Adrenal gland (tissue), 12 donors: ENCODE measurements around the gene COX4I2. TPM values are rescaled to one million over a fixed set of nuclear protein-coding genes. Genes with fewer than 3 reads are reported as not detected.
"Not testable (repeated sequence)": the region's sequence is repeated elsewhere in the genome, so short reads cannot be mapped to it uniquely, and the experiment has no call there.

Experiments used
- DNase-seq, 7 donors: peaks; one replicate each; pipeline ENCODE4 v3.0.0-alpha.2; 2019 to 2020
- H3K27ac ChIP-seq, 5 donors: fragments of 200-600 bp; sonication (generic) in 4 of 5; 1 replicate in 3 of 5; 2 replicates in 2 of 5; pipeline versions ENCODE4 v1.5.1 to v1.8.0; 2016 to 2020; ENCODE audit warnings: mild to moderate bottlenecking in 1 of 5
- H3K27me3 ChIP-seq: fragments of 200-600 bp; 2 replicates; pipeline ENCODE4 v1.8.0; 2021
- H3K36me3 ChIP-seq, 2 donors: fragments of 200-600 bp; replicated peaks in 1 of 2; 1 replicate in 1 of 2; 2 replicates in 1 of 2; pipeline versions ENCODE4 v1.5.1 to v1.8.0; 2018 to 2022
- H3K4me1 ChIP-seq, 2 donors: fragments of 200-600 bp; replicated peaks in 1 of 2; 1 replicate in 1 of 2; 2 replicates in 1 of 2; pipeline versions ENCODE4 v1.5.1 to v1.8.0; 2018 to 2021
- H3K4me3 ChIP-seq, 4 donors: fragments of 200-600 bp; sonication (generic) in 3 of 4; one replicate each; pipeline ENCODE4 v1.5.1; 2016 to 2018
- H3K9me3 ChIP-seq, 3 donors: fragments of 200-600 bp; sonication (generic) in 1 of 3; replicated peaks in 1 of 3; 1 replicate in 2 of 3; 2 replicates in 1 of 3; pipeline versions ENCODE4 v1.5.1 to v1.8.0; 2016 to 2021
- POLR2A ChIP-seq, 2 donors: fragments of 450-650 bp; IDR thresholded peaks; one replicate each; pipeline ENCODE4 v1.6.1; 2017; ENCODE audit warnings: antibody characterized with exemption in 2 of 2, mild to moderate bottlenecking in 2 of 2, moderate library complexity in 1 of 2
- WGBS, 4 donors: extraction: QIAGEN DNeasy Blood & Tissue Kit in 2 of 4; methylation state at CpG; one replicate each; pipeline versions ENCODE4 v1.1.5 to v1.1.7; 2013 to 2017; 5-methylcytosine and 5-hydroxymethylcytosine counted together
- intact Hi-C, 2 donors: fragments of 100-400 bp; cut with DNase I; formaldehyde crosslinking; loops; one replicate each; pipeline versions ENCODE4 v1.14.1 to v1.15.0; 2022 to 2023
- polyA plus RNA-seq, 3 donors: library from polyadenylated mRNA; stranded (reverse); fragments of 200-250 nt in 2 of 3; fragments of 350-450 nt in 1 of 3; fragmentation: Illumina TruSeq in 1 of 3; extraction: RNeasy Lipid Tissue Mini Kit (QIAGEN cat#74804) in 1 of 3; gene quantifications; one replicate each; pipeline ENCODE4 v1.2.3, GENCODE V29; 2013 to 2014
- total RNA-seq, 9 donors: library from RNA; depleted of rRNA in 4 of 9; stranded (reverse); fragments of >200 nt in 4 of 9; fragments of 120-200 nt in 1 of 9; fragmentation: NEBNext Ultra II Directional in 1 of 9; extraction: Animal tissue kit (Norgen Biotek cat#: 25700) in 1 of 9; gene quantifications; one replicate each; pipeline versions ENCODE4 v1.1.0 to v1.2.4, GENCODE V29; 2013 to 2023
- TF ChIP-seq, protein P1 (sequence below), 6 experiments: fragments of 450-650 bp in 4 of 6; fragments of 200-600 bp in 2 of 6; sonication (generic) in 1 of 6; IDR thresholded peaks; 1 replicate in 5 of 6; 2 replicates in 1 of 6; pipeline versions ENCODE4 v1.5.1 to v1.8.0; 2016 to 2021; ENCODE audit warnings: antibody characterized with exemption in 6 of 6, mild to moderate bottlenecking in 2 of 6, moderate library complexity in 1 of 6
- donor health status: healthy with polysubstance abuse.
- donor health status: Bipolar disorder and iron deficiency.
- donor health status: DM: yes; HTN: yes; CAD: no.
- donor health status: DM: no; HTN: no; CAD: no.
- donor health status: DM: no; HTN: no; CAD: no.
- donor health status: DM: yes; HTN: yes; CAD: no.

COX4I2 gene
- total and polyA plus RNA-seq, 12 donors = 0.26 to 12.9 (median 2.2) TPM; not detected in 8

DNA sequence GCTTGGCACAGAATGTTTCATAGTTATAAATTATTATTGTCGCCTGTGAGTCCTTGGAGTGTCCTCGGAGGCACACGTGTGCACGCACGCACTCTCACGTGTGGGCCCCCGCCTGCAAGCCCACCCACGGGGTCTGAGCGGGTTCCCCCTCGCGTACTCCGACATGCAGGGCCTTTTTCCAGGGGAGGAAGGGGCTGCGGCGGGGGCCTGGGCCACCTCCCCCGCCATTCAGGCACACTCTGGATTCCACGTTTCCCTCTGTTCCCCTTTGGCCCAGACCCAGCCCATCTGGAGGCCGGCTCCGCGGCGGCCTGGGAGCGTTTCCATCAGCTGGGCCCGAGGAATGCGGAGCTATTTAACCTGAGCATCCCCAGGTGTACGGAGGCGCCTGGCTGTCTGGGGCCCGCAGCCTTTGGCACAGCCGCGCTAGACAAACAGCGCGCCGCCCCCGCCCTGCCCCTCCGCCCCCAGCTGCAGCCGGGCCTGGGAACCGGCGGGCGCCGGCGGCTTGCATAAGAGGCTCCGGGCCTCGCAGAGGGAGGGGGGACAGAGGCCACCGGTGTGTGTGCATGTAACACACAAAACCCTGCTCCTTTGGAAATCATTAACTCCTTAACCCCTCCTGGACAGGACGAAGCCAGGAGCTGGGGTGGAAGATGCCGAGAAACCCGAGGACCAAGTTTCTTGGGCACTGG is 29.3 kb upstream of the COX4I2 start:
- Histone ChIP-seq H3K4me1 (peaks cover 0 to 35% of the 10 kb centered on the region in 2 donors), H3K9me3 (no peaks in the 10 kb centered on the region), H3K27ac (peak overlapping the region in 4 of 5 donors; percentile 10 to 90 (median 52)), H3K27me3 (no peaks in the 10 kb centered on the region), H3K4me3 (peak overlapping the region in 1 of 4 donors; percentile 64), H3K36me3 (no peaks in the 10 kb centered on the region)
- intact Hi-C loops = no loop called here
- peak; percentile 41 to 79 (median 49) for DNase-seq
- 40 to 54% (median 49%) methylated on average over 21 to 45 of the region's 45 CpGs for WGBS, 4 donors
- TF ChIP-seq, protein P1, sequence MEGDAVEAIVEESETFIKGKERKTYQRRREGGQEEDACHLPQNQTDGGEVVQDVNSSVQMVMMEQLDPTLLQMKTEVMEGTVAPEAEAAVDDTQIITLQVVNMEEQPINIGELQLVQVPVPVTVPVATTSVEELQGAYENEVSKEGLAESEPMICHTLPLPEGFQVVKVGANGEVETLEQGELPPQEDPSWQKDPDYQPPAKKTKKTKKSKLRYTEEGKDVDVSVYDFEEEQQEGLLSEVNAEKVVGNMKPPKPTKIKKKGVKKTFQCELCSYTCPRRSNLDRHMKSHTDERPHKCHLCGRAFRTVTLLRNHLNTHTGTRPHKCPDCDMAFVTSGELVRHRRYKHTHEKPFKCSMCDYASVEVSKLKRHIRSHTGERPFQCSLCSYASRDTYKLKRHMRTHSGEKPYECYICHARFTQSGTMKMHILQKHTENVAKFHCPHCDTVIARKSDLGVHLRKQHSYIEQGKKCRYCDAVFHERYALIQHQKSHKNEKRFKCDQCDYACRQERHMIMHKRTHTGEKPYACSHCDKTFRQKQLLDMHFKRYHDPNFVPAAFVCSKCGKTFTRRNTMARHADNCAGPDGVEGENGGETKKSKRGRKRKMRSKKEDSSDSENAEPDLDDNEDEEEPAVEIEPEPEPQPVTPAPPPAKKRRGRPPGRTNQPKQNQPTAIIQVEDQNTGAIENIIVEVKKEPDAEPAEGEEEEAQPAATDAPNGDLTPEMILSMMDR (IDR thresholded peaks at IDR 0.05) = no peak
- no peak for TF ChIP-seq POLR2A (IDR thresholded peaks at IDR 0.05)

GRCh38 chr20:31612271-31612640 is 25.5 kb upstream of the COX4I2 start:
- H3K9me3 ChIP-seq, H3K27me3 ChIP-seq, H3K27ac ChIP-seq, H3K4me3 ChIP-seq, H3K36me3 ChIP-seq, DNase-seq: not testable (repeated sequence)
- H3K4me1 ChIP-seq = peaks cover 0 to 13% of the 10 kb centered on the region in 2 donors
- intact Hi-C loops = loop anchor here (2.0 to 5.0 kb wide), 2 partner anchors 45 to 49 kb away; no protein-coding TSS in a partner anchor
- WGBS, 4 donors = 74 to 87% (median 81%) methylated on average over 12 of the region's 12 CpGs

- H3K9me3 ChIP-seq = no peaks in the 10 kb centered on the region
- DNase-seq = no peak
- no peaks in the 10 kb centered on the region for H3K27me3 ChIP-seq
These were observed 22.3 kb upstream of the COX4I2 start for GRCh38 chr20:31615416-31615815.

DNA sequence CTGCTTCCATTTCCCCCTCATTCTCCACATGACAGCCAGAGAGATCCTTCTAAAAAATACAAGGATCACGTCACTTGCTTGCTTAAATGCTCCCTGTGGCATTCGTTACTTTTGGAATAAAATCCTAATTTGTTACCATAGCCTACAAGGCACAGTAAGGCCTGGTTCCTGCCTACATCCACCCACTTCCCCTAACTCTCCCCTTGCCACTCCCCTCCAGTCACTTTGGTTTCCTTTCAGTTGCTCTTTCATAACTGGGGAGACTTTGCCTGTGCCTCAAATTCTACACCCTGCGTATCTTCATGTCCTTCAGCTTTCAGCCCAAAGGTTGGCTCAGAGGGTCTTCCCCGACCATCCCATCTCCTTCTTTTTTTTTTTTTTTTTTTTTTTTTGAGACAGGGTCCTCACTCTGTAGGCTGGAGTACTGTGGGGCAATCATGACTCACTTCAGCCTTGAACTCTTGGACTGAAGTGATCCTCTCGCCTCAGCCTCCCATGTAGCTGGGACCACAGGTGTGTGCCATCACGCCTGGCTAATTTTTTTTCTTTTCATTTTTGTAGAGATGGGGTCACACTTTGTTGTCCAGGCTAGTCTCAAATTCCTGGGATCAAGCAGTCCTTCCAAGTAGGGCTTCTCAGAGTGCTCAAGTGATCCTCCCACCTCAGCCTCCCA is 20.1 kb upstream of the COX4I2 start:
- 69 to 76% (median 72%) methylated on average over 6 of the region's 6 CpGs for WGBS, 4 donors
- intact Hi-C loops = no loop called here
- H3K4me3 ChIP-seq = no peak overlapping the region
- no peaks in the 10 kb centered on the region for H3K36me3 ChIP-seq
- H3K9me3 ChIP-seq = no peaks in the 10 kb centered on the region
- H3K27me3 ChIP-seq = no peaks in the 10 kb centered on the region
- peaks cover 5 to 10% of the 10 kb centered on the region in 2 donors for H3K4me1 ChIP-seq
- TF ChIP-seq POLR2A (IDR thresholded peaks at IDR 0.05) = no peak
- TF ChIP-seq, protein P1 (IDR thresholded peaks at IDR 0.05) = no peak
- DNase-seq = no peak
- no peak overlapping the region for H3K27ac ChIP-seq

More at GRCh38 chr20:31615416-31615815, 22.3 kb upstream of the COX4I2 start:
- Histone ChIP-seq H3K27ac (no peak overlapping the region), H3K4me1 (peaks cover 0 to 13% of the 10 kb centered on the region in 2 donors), H3K4me3 (no peak overlapping the region), H3K36me3 (no peaks in the 10 kb centered on the region)
- intact Hi-C loops = no loop called here
- WGBS, 4 donors = 84 to 93% (median 89%) methylated on average over 8 of the region's 8 CpGs
- TF ChIP-seq, protein P1 (IDR thresholded peaks at IDR 0.05) = no peak
- TF ChIP-seq POLR2A (IDR thresholded peaks at IDR 0.05) = no peak
